GM08714 (cell line): Measurements from ENCODE around the gene APOA4.

Experiments
- H3K4me3 ChIP-seq: fragments of 200-500 bp; sonication (Bioruptor generic); 2 replicates; pipeline ENCODE4 v1.5.1; 2014; ENCODE audit warnings: mild to moderate bottlenecking, low read length, inconsistent platforms
- ZNF274 ChIP-seq: IDR thresholded peaks from 2 replicates; pipeline ENCODE4 v1.6.1; 2012; ENCODE audit warnings: mild to moderate bottlenecking, low read depth, low read length

Gene APOA4

DNA sequence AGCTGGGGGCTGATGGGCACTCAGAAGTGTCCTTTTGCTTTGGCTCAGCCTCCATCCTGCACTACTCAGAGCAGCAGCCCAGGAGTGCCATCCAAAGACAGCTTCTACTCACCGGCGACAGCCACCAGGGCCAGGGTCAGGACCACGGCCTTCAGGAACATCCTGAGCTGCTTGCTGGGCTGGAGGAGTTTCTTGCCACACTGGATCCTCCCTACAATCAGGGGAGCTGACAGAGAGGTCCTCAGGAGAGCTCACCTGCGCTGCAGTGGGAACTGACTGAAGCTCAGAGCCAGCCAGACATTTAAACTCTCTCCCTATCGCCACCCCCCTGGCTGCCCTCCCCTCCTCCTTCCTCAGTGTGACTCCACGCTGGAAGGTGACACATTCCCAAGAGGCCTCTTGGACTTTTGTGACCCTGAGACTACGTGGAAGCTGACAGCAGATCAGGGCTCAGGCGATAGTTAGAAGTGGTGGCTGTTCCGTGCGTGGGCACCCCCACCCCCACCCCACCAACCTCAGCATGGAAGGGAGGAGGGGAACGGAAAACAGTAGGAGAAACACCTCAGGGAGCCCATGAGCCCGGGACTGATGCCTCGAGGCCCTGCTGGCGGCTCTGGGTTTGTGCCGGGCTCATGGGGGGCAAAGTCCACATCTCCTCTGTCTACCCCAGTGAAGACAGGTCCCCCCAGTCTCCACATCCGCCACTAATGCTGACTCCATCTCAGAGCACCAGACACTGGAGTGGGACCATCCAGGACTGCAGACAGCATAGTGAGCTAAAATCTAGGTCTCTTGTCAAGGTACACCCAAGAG is at the start of gene APOA4:
Gene APOA4 (minus strand): TSS at position 274 of the 813 bp plus-strand sequence. CDS start 113 bp downstream, at position 161.
- TF ChIP-seq ZNF274, result no peak
- no peak within 1 kb of the TSS for H3K4me3 ChIP-seq

- H3K4me3 ChIP-seq, result no peak overlapping the region
- no peak for TF ChIP-seq ZNF274
Measured at GRCh38 chr11:116871248-116871647, 48.1 kb upstream of the APOA4 start.

- TF ChIP-seq ZNF274, result no peak
- H3K4me3 ChIP-seq, result no peak overlapping the region
Measured at GRCh38 chr11:116870054-116870453, 47.0 kb upstream of the APOA4 start.

DNA sequence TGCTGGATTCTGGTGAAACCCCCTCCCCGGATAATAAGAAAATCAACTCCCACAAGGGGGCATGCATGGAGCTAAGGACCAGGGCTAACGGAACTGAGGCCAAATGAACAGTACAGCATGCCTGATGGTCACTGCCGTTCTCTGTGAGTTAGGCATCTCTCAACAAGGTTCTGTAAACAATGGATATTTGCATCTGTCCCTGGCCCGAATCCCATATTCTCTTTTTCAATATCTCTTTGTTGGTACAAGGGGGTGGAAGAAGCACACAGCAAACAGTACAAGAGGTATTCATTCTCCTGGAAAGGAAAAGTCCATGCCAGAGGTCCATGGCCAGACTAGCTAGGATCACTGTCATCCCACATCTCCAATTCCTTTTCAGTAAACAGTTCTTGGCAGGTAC is 46.5 kb upstream of the APOA4 start:
- H3K4me3 ChIP-seq, result no peak overlapping the region
- TF ChIP-seq ZNF274, result no peak

GRCh38 chr11:116868066-116868465 is 45.0 kb upstream of the APOA4 start:
- H3K4me3 ChIP-seq, result no peak overlapping the region
- TF ChIP-seq ZNF274, result no peak

DNA sequence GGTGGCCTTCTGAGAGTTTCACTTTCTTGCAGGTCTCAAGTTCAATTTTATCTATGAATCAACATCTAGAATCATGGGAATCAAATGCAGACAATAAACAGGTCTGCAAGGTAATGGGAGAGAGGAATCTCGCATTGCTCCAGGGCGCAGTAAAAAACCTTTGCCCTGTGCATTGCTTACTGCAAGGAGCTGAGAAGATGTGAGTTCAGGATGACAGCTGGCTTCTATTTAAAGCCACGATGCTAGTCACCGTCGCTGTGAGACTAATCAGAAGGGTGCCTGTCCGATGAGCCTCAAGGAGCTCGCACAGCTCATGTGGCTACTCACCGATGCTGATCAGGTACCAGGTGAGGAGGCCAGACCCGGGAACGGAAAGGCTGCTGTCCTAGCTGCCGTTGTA is 44.5 kb upstream of the APOA4 start:
- H3K4me3 ChIP-seq, result no peak overlapping the region
- no peak for TF ChIP-seq ZNF274

- no peak overlapping the region for H3K4me3 ChIP-seq
- no peak for TF ChIP-seq ZNF274
Measured at GRCh38 chr11:116866804-116867455, 43.8 kb upstream of the APOA4 start.

DNA sequence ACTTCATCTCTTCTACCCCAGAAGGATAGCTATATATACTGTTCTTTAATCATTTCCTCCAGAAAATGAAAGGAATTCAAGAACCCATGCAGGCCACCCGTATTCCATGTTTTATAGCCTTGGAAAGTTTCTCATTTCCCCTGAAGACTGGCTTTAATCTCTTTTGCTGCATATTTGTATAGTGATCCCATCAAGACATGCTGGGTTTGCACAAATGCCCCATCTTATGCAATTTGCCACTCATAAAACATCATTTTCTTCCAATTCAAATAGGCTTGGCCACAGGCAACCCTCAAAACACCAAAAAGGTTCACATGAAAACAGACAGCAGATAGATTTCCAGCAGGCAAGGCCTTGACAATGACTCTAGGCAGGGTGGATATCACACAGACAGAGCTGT is 42.6 kb upstream of the APOA4 start:
- H3K4me3 ChIP-seq, result no peak overlapping the region
- no peak for TF ChIP-seq ZNF274

- no peak for TF ChIP-seq ZNF274
- no peak overlapping the region for H3K4me3 ChIP-seq
Measured at GRCh38 chr11:116864531-116864930, 41.4 kb upstream of the APOA4 start.

GRCh38 chr11:116862951-116863350 is 39.8 kb upstream of the APOA4 start:
- TF ChIP-seq ZNF274, result no peak
- no peak overlapping the region for H3K4me3 ChIP-seq

DNA sequence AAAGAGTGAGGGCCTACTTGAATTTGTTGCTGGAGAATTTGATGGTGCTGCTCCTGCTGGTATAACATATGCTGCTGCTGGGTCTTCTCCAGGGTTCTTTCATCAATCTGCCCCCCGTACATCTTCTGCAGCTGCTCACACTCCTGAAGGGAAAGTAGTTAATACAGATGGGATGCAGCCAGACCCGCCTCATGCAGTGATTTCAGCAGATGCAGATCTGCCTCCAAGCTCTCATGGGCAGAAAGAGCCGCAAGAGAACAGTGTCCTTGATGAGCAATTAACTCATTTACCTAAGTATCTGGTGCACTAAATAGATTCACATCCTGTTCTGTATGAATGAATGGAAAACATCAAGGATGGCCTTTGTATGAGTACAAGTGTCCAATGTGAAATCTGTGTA is 39.1 kb upstream of the APOA4 start:
- no peak overlapping the region for H3K4me3 ChIP-seq
- TF ChIP-seq ZNF274, result no peak

DNA sequence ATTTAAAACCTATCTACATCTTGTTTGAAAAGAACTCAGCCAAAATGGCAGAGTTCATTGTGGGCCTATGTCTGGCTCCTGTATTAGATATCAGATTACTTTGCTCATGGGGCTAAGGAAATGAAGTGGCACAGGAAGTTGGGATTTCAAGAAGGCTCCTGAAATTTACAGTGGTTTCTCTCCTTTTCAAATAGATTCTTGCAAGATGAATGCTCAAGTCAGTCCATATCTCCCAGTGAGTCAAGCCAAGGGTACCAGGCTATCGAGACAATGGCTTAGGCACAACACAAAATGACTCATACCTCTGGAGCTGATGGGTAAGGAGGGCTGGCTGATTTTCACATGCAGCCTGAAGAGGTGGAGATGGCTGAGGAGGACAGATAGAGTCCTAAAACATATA is 38.4 kb upstream of the APOA4 start:
- TF ChIP-seq ZNF274, result no peak

GRCh38 chr11:116860303-116860702 is 37.2 kb upstream of the APOA4 start:
- no peak for TF ChIP-seq ZNF274

More for the DNA sequence above, 38.4 kb upstream of the APOA4 start:
- H3K4me3 ChIP-seq, result no peak overlapping the region

GRCh38 chr11:116859175-116859574 is 36.1 kb upstream of the APOA4 start:
- no peak for TF ChIP-seq ZNF274
- no peak overlapping the region for H3K4me3 ChIP-seq

More at GRCh38 chr11:116860303-116860702, 37.2 kb upstream of the APOA4 start:
- H3K4me3 ChIP-seq, result no peak overlapping the region

- H3K4me3 ChIP-seq, result no peak overlapping the region
- no peak for TF ChIP-seq ZNF274
Measured at GRCh38 chr11:116857936-116858335, 34.8 kb upstream of the APOA4 start.
